Suprapubic skin (tissue), 4 donors: ENCODE data around the gene ITPK1. TPM values are rescaled to one million over a fixed set of nuclear protein-coding genes. Genes with fewer than 3 reads are reported as not detected.

Source experiments
- DNase-seq, 2 donors: peaks; one replicate each; pipeline ENCODE4 v3.0.0-alpha.2; 2019; ENCODE audit warnings: low spot score in 2 of 2
- H3K27ac ChIP-seq: fragments of 200-600 bp; sonication (generic); one replicate; pipeline ENCODE4 v1.5.1; 2019
- H3K27me3 ChIP-seq: fragments of 200-600 bp; sonication (generic); one replicate; pipeline ENCODE4 v1.5.1; 2019
- H3K36me3 ChIP-seq: fragments of 200-600 bp; sonication (generic); one replicate; pipeline ENCODE4 v1.5.1; 2019
- H3K4me1 ChIP-seq: fragments of 200-600 bp; sonication (generic); one replicate; pipeline ENCODE4 v1.5.1; 2019
- H3K4me3 ChIP-seq: fragments of 200-600 bp; sonication (generic); one replicate; pipeline ENCODE4 v1.5.1; 2019; ENCODE audit warnings: mild to moderate bottlenecking
- H3K9me3 ChIP-seq: fragments of 200-600 bp; sonication (generic); one replicate; pipeline ENCODE4 v1.5.1; 2019
- EP300 ChIP-seq: sonication (generic); formaldehyde crosslinking; IDR thresholded peaks from one replicate; pipeline ENCODE4 v1.6.1; 2017; ENCODE audit warnings: antibody characterized with exemption
- POLR2A ChIP-seq, 2 donors: fragments of 450-650 bp; IDR thresholded peaks; one replicate each; pipeline ENCODE4 v1.6.1; 2017; ENCODE audit warnings: antibody characterized with exemption in 2 of 2, mild to moderate bottlenecking in 2 of 2, moderate library complexity in 2 of 2
- POLR2AphosphoS5 ChIP-seq, 3 donors: sonication (generic); formaldehyde crosslinking; IDR thresholded peaks; one replicate each; pipeline ENCODE4 v1.6.1; 2017; ENCODE audit warnings: antibody characterized with exemption in 3 of 3
- WGBS: methylation state at CpG from one replicate; pipeline ENCODE4 v1.1.5; 2018; 5-methylcytosine and 5-hydroxymethylcytosine counted together
- total RNA-seq, 4 donors: library from RNA; depleted of rRNA; stranded (reverse); fragments of >200 nt; gene quantifications; one replicate each; pipeline ENCODE4 v1.1.0, GENCODE V29; 2016
- TF ChIP-seq, protein P1 (sequence below), 2 donors: fragments of 200-600 bp in 1 of 2; fragments of 450-650 bp in 1 of 2; sonication (generic) in 1 of 2; IDR thresholded peaks; one replicate each; pipeline ENCODE4 v1.5.1; 2016 to 2019; ENCODE audit warnings: antibody characterized with exemption in 2 of 2, mild to moderate bottlenecking in 1 of 2, moderate library complexity in 1 of 2

ITPK1 gene
- total RNA-seq, 4 donors from 2014 or later: 29.9 to 33.6 (median 32.2) TPM

DNA sequence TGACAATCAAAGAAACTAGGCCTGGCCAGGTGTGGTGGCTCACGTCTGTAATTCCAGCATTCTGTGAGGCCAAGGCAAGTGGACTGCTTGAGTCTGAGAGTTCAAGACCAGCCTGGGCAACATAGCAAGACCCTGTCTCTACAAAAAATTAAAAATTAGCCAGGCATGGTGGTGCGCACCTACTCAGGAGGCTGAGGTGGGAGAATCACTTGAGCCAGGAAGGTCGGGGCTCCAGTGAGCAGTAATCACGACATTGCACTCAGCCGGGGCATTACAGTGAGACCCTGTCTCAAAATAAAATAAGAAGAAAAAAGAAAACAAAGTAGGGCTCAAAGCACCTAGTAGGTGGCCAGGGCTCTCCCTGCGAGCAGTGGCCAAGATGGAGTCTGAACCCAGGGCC, 113.7 kb downstream of the ITPK1 start:
- TF ChIP-seq POLR2AphosphoS5 (IDR thresholded peaks at IDR 0.05) (no peak), POLR2A (IDR thresholded peaks at IDR 0.05) (no peak), EP300 (no peak)
- TF ChIP-seq, protein P1, sequence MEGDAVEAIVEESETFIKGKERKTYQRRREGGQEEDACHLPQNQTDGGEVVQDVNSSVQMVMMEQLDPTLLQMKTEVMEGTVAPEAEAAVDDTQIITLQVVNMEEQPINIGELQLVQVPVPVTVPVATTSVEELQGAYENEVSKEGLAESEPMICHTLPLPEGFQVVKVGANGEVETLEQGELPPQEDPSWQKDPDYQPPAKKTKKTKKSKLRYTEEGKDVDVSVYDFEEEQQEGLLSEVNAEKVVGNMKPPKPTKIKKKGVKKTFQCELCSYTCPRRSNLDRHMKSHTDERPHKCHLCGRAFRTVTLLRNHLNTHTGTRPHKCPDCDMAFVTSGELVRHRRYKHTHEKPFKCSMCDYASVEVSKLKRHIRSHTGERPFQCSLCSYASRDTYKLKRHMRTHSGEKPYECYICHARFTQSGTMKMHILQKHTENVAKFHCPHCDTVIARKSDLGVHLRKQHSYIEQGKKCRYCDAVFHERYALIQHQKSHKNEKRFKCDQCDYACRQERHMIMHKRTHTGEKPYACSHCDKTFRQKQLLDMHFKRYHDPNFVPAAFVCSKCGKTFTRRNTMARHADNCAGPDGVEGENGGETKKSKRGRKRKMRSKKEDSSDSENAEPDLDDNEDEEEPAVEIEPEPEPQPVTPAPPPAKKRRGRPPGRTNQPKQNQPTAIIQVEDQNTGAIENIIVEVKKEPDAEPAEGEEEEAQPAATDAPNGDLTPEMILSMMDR (IDR thresholded peaks at IDR 0.05): no peak
- no peaks in the 10 kb centered on the region for H3K9me3 ChIP-seq
- no peaks in the 10 kb centered on the region for H3K36me3 ChIP-seq
- DNase-seq: no peak
- WGBS: 97% methylated on average over 6 of the region's 6 CpGs
- H3K27me3 ChIP-seq: no peaks in the 10 kb centered on the region
- H3K4me1 ChIP-seq: peaks cover 31% of the 10 kb centered on the region
- H3K4me3 ChIP-seq: no peak overlapping the region
- no peak overlapping the region for H3K27ac ChIP-seq

DNA sequence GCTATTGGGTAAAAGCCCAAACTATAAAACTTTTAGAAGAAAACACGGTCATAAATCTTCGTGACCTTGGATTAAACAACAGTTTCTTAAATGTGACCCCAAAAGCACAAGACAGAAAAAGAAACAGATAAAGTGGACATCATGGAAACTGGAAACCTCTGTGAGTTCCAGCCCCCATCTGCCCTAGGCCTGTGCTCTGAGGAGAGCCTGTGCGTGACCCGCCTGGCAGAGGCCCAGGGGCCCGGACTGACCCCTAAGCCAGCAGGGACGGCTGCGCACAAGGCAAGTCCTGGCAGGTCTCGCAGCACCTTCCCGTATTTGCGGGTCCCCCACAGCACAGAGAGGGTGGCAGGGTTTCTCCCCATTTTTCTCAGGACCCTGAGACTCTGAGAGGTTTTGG, 116.8 kb downstream of the ITPK1 start:
- Histone ChIP-seq H3K27me3 (no peaks in the 10 kb centered on the region), H3K36me3 (no peaks in the 10 kb centered on the region), H3K4me1 (peaks cover 10% of the 10 kb centered on the region), H3K4me3 (no peak overlapping the region), H3K9me3 (no peaks in the 10 kb centered on the region), H3K27ac (no peak overlapping the region)
- WGBS: 92% methylated on average over 10 of the region's 10 CpGs
- no peak for TF ChIP-seq EP300
- TF ChIP-seq POLR2A (IDR thresholded peaks at IDR 0.05): no peak
- no peak for TF ChIP-seq POLR2AphosphoS5 (IDR thresholded peaks at IDR 0.05)
- TF ChIP-seq, protein P1 (IDR thresholded peaks at IDR 0.05): no peak
- DNase-seq: no peak

GRCh38 chr14:92997343-92998061, 118.2 kb downstream of the ITPK1 start:
- WGBS: 76% methylated on average over 14 of the region's 14 CpGs

GRCh38 chr14:92995620-92996019, 120.1 kb downstream of the ITPK1 start:
- Histone ChIP-seq H3K9me3 (no peaks in the 10 kb centered on the region), H3K27me3 (no peaks in the 10 kb centered on the region), H3K27ac (no peak overlapping the region), H3K4me1 (peaks cover 9% of the 10 kb centered on the region), H3K36me3 (peaks cover 10% of the 10 kb centered on the region), H3K4me3 (no peak overlapping the region)
- TF ChIP-seq EP300 (no peak), POLR2AphosphoS5 (IDR thresholded peaks at IDR 0.05) (no peak), POLR2A (IDR thresholded peaks at IDR 0.05) (no peak)
- TF ChIP-seq, protein P1 (IDR thresholded peaks at IDR 0.05): no peak
- WGBS: 70% methylated on average over 6 of the region's 9 CpGs
- no peak for DNase-seq

More at GRCh38 chr14:92997343-92998061, 118.2 kb downstream of the ITPK1 start:
- Histone ChIP-seq H3K4me3 (no peak overlapping the region), H3K36me3 (peaks cover 7% of the 10 kb centered on the region), H3K4me1 (peaks cover 6% of the 10 kb centered on the region), H3K9me3 (no peaks in the 10 kb centered on the region), H3K27ac (no peak overlapping the region), H3K27me3 (no peaks in the 10 kb centered on the region)
- DNase-seq: no peak
- TF ChIP-seq, protein P1 (IDR thresholded peaks at IDR 0.05): no peak
- no peak for TF ChIP-seq POLR2AphosphoS5 (IDR thresholded peaks at IDR 0.05)
- no peak for TF ChIP-seq EP300
- no peak for TF ChIP-seq POLR2A (IDR thresholded peaks at IDR 0.05)

DNA sequence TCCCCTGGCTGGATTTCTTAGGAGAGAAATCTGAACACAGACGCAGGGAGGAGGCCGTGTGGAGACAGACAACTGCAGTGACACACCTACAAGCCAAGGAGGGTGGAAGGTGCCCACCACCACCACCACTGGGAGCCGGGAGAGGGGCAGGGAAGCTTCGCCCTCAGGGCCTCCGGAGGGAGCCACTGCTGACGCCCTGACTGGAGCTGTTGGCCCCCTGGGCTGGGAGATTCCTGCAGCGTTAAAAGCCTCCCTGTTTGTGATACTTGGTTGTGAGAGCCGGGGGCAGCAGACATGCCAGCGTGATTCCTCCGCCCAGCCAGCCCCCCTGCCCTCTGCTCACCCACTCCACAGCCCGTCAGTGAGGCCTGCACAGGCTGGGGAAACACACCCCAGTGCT, 120.8 kb downstream of the ITPK1 start:
- Histone ChIP-seq H3K4me3 (no peak overlapping the region), H3K9me3 (no peaks in the 10 kb centered on the region), H3K27me3 (no peaks in the 10 kb centered on the region), H3K27ac (no peak overlapping the region), H3K4me1 (peaks cover 9% of the 10 kb centered on the region), H3K36me3 (peaks cover 14% of the 10 kb centered on the region)
- TF ChIP-seq POLR2A (IDR thresholded peaks at IDR 0.05) (no peak), POLR2AphosphoS5 (IDR thresholded peaks at IDR 0.05) (no peak), EP300 (no peak)
- TF ChIP-seq, protein P1 (IDR thresholded peaks at IDR 0.05): no peak
- no peak for DNase-seq
- WGBS: 93% methylated on average over 2 of the region's 11 CpGs
